NCI-H2196 treated with DMSO at 0.1 percent for 48 hours (cell line): ENCODE measurements around the gene OR9I1.

Source experiments
- DNase-seq: peaks from one replicate; lab custom pipeline; 2025; ENCODE audit not compliant: unreplicated experiment; lab: John Stamatoyannopoulos, UW

The OR9I1 gene, protein sequence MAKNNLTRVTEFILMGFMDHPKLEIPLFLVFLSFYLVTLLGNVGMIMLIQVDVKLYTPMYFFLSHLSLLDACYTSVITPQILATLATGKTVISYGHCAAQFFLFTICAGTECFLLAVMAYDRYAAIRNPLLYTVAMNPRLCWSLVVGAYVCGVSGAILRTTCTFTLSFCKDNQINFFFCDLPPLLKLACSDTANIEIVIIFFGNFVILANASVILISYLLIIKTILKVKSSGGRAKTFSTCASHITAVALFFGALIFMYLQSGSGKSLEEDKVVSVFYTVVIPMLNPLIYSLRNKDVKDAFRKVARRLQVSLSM

GRCh38 chr11:58125469-58125868, at the start of gene OR9I1:
OR9I1 (minus strand) TSS chr11:58125530; CDS start chr11:58119444, 6,086 bp downstream.
- no peak for DNase-seq

DNA sequence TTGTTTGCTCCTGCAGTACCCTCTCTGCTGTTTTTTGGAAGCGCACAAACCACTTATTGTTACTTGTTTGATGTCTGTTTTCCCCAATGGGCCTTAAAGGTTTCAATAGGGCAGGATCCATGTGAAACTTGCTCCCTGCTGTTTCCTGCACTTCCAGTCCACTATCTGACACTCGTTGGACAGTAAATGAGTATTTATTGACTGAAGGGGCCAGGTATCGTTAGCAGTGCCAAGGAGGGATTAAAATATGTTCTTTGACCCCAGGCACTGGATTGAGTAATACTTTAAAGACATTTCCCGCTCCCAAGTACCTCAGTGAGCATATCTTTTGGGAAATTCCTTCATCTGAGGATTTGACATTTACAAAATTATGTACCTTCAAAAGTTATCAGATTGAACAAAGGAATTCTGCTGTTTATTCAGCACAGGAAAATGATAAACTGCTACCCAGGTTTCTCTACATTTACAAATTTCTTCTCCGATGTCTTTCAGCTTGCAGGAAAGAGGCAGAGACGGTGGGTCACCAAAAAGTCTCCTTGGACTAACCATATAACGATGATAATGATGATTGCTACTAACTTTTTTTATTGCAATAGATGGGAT, 40.3 kb upstream of the OR9I1 start:
- DNase-seq = no peak

- DNase-seq = no peak
Measured at GRCh38 chr11:58164990-58165389, 39.7 kb upstream of the OR9I1 start.

DNA sequence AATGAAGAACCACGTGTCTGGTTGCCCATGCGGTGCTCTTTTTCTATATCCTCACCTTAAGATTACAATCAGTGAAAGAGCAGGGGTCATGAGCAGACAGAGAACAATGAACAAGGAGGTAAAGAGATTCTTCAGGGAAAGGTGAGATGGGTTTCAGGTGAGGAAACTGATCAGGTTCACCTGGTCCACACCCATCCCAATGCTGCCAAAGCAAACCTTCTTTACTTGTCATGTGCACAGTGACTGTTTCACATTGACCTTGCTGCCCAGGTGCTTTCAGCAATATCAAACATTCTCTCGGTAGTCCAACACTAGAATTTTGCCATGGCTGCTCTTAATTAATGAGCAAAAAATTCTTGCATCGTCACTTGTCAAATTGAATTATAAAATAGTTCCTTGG, 39.1 kb upstream of the OR9I1 start:
- DNase-seq = no peak

DNA sequence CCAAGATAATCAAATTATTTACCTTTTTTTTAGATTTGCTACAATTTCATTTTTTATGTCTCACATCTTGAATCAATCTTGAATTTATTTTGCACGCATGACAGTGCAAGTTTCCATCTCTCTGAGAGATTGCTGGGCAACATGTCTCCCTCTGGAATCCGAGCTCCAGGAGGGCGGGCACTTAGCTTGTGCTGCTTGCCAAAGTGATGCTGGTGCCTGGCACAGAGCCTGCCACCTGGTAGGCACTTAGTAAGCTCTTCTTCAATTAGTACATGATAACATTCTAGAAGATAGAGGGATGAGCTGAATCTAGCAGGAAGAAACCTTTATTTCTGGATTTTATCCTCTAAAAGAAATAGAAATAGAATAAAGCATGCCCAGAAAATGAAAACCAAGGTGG, 27.5 kb upstream of the OR9I1 start:
- no peak for DNase-seq

- DNase-seq = no peak
Measured at GRCh38 chr11:58142761-58143160, 17.4 kb upstream of the OR9I1 start.

DNA sequence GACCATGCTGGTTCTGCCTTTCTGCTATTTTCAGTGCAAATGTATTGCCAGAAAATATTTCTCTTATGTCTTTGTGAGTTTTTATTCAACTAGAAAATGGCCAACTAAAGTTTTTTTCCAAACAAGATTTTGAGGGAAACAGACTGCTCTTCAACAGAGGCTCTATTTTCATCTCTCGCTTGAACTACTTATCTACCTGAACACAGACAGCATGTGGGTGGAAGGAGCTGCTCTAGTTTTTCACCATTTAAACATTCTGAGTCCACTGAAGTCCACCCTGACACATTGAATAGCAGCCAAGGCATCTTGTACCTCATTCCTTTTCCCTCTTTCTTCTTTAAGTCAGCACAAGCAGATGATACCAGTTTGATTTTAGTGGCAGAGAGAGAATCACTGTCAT, 9.8 kb upstream of the OR9I1 start:
- DNase-seq = no peak

- no peak for DNase-seq
Measured at GRCh38 chr11:58134151-58134550, 8.8 kb upstream of the OR9I1 start.

GRCh38 chr11:58133309-58134076, 8.2 kb upstream of the OR9I1 start:
- DNase-seq = no peak

GRCh38 chr11:58127350-58127749, 2.0 kb upstream of the OR9I1 start:
- DNase-seq = no peak

DNA sequence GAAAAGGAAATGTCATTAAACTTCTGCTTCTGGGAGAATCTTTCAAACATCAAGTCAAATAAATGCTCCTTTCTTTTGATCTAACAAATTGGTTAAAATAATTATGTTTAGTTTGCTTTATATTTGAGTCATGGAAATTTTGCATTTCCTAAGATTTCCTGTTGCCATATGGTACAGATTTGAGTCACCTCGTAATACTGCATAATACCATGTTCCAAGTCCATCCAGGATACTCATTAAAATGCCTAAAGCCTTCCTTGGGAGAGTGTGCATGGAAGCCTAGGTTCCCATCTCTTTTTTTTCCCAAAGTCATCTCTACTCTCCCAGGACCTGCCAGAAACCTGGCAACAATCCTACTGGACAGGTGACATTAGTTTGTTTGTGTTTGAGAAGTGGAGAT, 4.2 kb downstream of the OR9I1 start:
- no peak for DNase-seq

DNA sequence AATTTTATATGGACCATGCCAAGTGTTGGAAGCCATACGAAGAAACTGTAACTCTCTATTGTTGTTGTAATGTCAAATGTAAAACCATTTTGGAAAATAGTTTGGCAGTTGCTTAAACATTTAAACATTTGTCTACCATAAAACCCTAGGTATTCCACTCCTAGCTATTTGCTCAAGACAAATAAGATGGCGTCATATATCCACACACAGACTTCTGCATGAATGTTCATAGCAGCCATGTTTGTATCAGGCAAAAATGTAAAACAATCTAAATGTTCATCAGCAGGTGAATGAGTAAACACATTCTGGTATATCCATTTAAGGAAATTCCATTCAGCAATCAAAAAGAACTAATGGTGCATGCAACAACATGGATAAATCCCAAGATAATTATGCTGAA, 27.9 kb downstream of the OR9I1 start:
- DNase-seq = no peak

DNA sequence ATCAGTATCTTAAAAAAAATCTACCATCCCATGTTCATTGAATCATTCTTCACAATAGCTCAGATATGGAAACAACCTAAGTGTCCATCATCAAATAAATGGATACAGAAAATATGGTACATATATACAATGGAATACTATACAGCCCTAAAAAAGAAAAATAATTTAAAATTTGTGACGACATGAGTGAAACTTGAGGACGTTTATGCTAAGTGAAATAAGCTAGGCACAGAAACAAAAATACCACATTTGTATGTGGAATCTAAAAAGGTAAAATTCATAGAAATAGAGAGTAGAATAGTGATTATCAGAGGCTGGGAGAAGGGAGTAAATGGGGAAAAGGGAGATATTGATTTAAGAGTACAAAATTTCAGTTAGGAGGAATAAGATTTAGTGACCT, 38.8 kb downstream of the OR9I1 start:
- DNase-seq = no peak

GRCh38 chr11:58075781-58076180, 49.5 kb downstream of the OR9I1 start:
- DNase-seq = no peak

DNA sequence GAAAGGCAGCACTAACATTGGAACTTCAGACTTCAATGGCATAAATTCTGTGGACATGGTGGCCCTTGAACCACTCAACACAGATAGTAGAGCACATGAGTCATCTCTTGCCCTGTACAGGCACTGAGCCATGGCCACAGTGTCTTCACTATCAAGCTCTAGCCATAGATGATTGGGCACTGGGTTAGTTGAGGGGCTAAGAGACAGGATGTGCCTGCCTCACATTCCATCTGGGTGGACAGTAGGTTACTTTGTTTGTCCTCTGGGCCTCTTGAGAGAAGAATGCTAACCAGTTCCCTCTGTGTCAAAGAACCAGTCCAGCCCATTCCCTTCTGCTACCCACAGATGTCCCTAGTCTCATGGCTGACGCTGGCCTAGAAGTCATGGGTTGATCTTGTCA, 54.7 kb downstream of the OR9I1 start:
- no peak for DNase-seq

GRCh38 chr11:58068655-58069054, 56.7 kb downstream of the OR9I1 start:
- DNase-seq = no peak

GRCh38 chr11:58067685-58068084, 57.6 kb downstream of the OR9I1 start:
- no peak for DNase-seq
